Activated CD8-positive, alpha-beta memory T cell treated with anti-CD3 and anti-CD28 coated beads for 48 hours (primary cell): ENCODE results near the gene NBPF1.
"Not testable (repeated sequence)": the region's sequence is repeated elsewhere in the genome, so short reads cannot be mapped to it uniquely, and the experiment has no call there.

Experiments
- DNase-seq, 3 experiments: peaks; one replicate each; pipeline ENCODE4 v3.0.0-alpha.2; 2020; ENCODE audit warnings: low read depth in 2 of 3, low spot score in 2 of 3

NBPF1 gene

GRCh38 chr1:16557034-16557433 is 56.3 kb downstream of the NBPF1 start:
- DNase-seq = not testable (repeated sequence)

GRCh38 chr1:16553244-16553643 is 60.1 kb downstream of the NBPF1 start:
- not testable (repeated sequence) for DNase-seq

GRCh38 chr1:16550212-16550918 is 63.0 kb downstream of the NBPF1 start:
- not testable (repeated sequence) for DNase-seq

DNA sequence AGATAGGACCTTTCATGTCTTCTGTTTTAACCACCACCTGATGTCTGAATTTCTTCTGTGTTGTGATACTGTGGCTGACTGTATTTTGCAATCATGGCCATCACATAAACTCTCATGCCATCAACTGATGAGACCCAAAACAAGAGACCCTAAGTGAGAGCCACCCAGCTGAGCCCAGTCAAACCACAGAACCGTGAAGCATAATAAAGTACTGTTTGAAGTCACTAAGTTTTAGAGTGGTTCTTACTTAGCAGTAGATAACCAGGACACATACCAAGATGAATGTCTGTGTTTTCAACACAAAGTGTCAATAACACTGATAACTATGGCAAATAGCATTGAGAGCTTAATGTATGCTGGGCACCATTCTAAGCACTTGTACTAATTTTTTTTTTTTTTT is 63.8 kb downstream of the NBPF1 start:
- DNase-seq = not testable (repeated sequence)

- not testable (repeated sequence) for DNase-seq
Observed at GRCh38 chr1:16547502-16548241, 65.7 kb downstream of the NBPF1 start.

DNA sequence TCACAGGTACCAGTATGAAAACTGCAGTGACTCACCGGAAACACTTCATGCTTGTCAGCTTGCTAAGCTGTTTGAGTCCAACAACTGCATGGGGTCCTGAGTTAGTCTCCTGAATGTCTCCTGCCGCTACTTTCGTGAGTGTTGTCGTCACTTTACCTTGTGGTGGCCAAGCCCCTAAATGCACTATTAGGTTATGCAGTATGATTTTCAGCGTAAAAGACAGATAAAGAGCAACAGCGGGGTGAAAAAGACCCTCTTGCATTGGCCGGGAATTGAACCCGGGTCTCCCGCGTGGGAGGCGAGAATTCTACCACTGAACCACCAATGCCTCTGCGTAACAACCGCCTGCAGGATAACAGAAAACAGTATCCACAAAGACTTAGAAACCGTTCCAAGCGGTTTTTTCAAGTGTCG is 67.7 kb downstream of the NBPF1 start:
- DNase-seq = peak; percentile 31 to 56 (median 54)

- not testable (repeated sequence) for DNase-seq
Observed at GRCh38 chr1:16540421-16540893, 72.9 kb downstream of the NBPF1 start.

GRCh38 chr1:16537528-16537927 is 75.8 kb downstream of the NBPF1 start:
- DNase-seq = not testable (repeated sequence)

- not testable (repeated sequence) for DNase-seq
Observed at GRCh38 chr1:16536796-16537195, 76.6 kb downstream of the NBPF1 start.

DNA sequence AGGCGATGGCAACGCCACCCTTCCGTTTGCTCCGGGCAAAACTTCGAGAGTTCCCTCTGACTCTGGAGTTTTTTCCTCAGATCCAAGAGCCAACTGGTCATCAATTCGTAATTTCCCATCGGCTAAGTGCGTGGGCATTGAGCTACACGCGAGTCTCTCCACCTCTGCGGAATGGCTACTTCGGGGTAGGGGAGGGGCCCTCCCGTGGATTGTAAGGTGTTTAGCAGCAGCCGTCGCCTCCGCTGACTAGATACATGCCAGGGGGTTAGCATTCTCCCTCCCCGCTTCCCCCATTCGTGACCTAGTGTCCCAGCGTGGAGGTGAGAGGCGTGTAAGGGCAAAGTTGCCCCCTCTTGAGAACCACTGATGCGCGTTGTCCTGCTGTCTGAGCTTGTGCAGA is 77.5 kb downstream of the NBPF1 start:
- DNase-seq = not testable (repeated sequence)

- DNase-seq = not testable (repeated sequence)
Observed at GRCh38 chr1:16535487-16535886, 77.9 kb downstream of the NBPF1 start.

DNA sequence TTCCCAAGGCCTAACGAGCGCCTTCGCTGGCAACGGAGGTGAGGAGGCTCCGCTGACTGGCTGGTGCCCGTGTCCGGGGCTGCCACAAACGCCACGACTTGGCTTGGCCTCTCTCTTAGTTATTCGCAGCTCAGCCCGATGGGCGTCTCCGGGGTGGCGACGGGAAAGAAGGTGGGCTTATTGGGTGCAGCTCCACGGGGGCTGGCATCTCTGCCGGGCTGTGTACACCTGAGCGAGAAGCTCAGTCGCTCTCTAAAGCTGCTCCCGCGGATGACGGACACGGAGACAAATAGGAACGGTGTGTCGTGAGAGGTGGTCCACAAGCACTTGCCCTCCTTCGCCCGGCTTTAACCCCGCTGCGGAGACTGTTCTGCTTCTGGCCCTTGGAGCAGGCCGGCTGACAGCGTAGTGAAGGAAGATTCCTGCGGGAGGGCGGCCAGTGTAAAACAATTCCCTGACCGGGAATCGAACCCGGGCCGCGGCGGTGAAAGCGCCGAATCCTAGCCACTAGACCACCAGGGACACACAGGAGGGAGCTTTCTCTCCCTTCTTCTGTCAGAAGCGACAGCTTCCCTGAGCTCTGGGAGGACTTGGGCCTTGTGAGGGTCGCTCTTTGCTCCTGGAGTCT is 78.4 kb downstream of the NBPF1 start:
- peak; percentile 56 to 81 (median 60) for DNase-seq

DNA sequence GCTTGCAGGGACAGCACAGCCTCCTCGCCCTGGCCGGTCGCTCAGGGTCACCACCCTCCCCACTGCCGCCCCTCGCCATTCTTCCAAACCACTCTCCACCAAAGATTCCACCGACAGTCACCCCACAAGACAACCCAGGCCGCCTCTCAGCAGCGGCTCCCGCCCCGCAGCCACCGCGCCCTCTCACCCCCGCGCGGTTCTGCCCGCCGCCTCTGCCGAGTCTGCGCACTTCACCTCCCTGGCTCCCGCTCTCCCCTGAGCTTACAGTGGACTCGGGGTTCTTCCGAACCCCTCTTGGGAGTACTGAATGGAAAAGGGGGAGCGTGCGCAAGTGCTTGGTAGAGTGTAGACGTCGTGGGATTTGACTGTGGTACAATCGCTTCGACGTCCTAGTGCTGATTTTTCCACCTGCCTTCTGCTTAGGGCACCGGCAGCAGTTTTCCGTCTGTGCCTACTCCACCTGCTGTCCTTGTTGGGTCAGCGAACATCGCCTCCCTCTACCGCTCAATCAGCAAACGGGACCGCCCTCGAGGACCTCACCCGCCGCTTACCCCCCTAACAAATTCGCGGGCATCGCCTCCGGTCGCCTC is 79.0 kb downstream of the NBPF1 start:
- DNase-seq = not testable (repeated sequence)

GRCh38 chr1:16532235-16532991 is 81.0 kb downstream of the NBPF1 start:
- not testable (repeated sequence) for DNase-seq

DNA sequence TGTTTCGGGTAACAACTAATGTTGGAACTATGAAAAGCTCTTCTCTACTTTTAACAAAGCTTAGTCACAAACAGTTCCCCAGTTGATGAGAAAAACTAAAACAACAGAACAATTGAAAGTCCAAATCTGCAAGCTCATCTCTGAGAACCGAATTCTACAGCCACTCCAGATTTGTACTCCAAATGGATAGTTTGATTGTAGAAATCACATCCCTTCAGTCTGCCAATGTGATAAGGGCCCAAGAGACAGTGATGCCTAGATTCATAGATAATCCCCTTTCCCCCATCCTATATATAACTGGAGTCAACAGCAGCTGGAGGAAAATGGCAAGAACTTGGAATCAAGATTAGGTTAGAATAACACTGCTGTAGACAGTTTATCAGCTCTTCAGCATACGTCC is 85.0 kb downstream of the NBPF1 start:
- not testable (repeated sequence) for DNase-seq

GRCh38 chr1:16525769-16526168 is 87.6 kb downstream of the NBPF1 start:
- DNase-seq = not testable (repeated sequence)

DNA sequence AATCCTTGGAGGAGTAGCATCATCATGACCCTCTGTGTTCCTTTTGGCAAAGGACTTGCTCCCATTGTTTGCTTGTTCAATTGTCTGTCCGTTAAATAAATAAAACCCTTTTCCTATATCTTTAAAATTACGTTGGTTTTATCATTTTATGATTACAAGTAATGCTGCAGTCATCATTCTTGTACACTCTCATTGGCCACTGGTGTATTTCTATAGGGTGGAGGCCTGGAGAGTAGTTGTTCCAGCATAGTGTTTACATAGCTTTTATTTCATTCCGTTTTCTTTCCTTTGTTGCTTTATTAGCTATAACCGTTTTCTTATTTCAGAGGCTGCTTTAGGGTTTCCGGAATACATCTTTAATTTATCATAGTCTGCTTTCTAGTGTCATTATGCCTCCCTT is 91.7 kb downstream of the NBPF1 start:
- not testable (repeated sequence) for DNase-seq

DNA sequence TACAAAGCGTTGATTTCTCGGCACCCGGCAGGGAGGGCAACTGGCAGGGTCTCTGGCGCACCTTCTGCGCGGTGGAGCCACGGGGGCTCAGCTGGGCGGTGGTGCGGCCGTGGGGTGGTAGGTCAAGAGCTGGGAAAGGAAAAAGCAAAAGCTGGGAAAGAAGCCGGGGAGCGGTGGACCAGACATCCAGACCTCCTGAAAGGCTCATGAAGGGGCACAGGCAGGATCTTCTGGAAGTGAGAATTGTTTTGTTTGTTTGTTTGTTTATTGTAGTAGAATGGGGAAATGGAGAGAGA is 92.1 kb downstream of the NBPF1 start:
- no peak for DNase-seq

GRCh38 chr1:16520435-16521287 is 92.7 kb downstream of the NBPF1 start:
- not testable (repeated sequence) for DNase-seq
